ENCODE data around the gene NMNAT2.

- TF ChIP-seq, protein P1, sequence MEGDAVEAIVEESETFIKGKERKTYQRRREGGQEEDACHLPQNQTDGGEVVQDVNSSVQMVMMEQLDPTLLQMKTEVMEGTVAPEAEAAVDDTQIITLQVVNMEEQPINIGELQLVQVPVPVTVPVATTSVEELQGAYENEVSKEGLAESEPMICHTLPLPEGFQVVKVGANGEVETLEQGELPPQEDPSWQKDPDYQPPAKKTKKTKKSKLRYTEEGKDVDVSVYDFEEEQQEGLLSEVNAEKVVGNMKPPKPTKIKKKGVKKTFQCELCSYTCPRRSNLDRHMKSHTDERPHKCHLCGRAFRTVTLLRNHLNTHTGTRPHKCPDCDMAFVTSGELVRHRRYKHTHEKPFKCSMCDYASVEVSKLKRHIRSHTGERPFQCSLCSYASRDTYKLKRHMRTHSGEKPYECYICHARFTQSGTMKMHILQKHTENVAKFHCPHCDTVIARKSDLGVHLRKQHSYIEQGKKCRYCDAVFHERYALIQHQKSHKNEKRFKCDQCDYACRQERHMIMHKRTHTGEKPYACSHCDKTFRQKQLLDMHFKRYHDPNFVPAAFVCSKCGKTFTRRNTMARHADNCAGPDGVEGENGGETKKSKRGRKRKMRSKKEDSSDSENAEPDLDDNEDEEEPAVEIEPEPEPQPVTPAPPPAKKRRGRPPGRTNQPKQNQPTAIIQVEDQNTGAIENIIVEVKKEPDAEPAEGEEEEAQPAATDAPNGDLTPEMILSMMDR (IDR thresholded peaks at IDR 0.05; ENCODE audit: insufficient read depth, low read depth, low read length) = no peak
- TF ChIP-seq EZH2 (IDR thresholded peaks at IDR 0.05; ENCODE audit: insufficient read depth, low read length) = no peak
These were observed 154.1 kb downstream of the NMNAT2 start for GRCh38 chr1:183263886-183264602.
